ENCODE data around the gene PFKFB1. TPM values are rescaled to one million over a fixed set of nuclear protein-coding genes. Genes with fewer than 3 reads are reported as not detected.

Gene PFKFB1
- 0.06 TPM in 1 of 2 replicates, not detected in the other for total RNA-seq

DNA sequence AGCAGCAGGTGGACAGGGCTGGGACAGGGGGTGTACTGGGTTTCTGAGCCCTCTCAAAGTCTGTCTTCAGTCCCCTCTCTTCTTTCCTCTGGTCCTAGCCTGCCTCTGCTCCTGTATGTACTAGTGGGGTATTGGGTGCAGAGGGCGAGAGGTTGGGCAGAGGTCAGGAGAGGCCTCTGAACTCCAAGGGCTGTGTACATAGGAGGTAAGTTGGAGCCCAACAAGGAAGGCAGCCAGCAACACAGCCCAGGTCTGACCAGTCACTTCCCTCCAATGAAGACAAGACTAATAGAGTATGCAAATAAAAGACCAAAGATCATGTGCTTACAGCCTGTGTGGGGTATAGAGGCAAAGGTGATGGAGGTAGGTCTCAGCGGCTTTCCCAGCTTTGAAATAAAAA lies at the start of gene PFKFB1:
TSS of gene PFKFB1 (minus strand) at position 90 of the 400 bp plus-strand sequence. CDS start 181 bp downstream, outside the sequence.

DNA sequence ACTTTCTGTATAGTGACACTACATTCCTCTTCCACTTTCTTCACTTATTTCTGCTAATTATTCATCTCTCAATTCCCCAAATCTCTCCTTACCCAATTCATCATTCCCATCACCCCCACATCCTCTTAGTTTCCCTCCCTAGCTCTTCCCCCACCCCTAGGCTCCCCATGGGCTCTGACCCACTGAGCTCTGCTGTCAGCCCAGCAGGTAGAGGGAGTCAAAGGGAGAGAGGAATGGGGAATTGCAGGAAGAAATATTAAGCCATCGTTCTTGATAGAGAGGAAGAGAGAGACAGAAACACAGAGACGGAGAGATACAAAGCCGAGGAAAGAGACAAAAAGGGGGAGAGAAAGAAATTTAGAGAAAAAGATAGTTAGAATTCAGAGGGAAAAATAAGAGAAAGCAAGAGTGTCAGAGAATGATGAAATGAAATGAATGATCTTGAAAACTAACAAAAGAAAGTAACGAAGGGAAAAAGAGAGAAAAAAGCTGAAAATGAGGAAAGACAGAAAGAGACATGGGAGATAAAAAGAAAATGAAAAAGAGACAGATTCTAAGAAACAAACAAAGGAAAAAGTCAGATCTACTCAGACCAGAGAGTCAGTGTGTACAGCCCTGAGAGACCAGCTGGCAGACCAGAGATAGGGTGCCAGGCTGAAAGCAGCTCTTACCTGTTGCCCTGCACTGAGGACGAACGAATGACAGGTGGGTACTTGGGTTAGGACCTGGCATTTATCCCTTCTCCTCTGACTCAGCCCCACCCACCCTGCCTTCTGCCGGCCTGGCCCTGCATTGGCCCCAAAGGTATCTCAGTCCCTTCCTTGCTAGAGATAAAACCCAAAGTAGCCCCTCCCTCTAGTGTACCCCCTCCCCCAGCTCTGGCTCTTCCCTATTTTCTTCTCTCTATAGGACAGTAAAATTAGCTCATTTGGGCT lies 36.5 kb upstream of the PFKFB1 start, which contains the start of gene ALAS2:
TSS of gene ALAS2 (minus strand) at position 707 of the 935 bp plus-strand sequence. CDS start 4,977 bp downstream, outside the sequence.

DNA sequence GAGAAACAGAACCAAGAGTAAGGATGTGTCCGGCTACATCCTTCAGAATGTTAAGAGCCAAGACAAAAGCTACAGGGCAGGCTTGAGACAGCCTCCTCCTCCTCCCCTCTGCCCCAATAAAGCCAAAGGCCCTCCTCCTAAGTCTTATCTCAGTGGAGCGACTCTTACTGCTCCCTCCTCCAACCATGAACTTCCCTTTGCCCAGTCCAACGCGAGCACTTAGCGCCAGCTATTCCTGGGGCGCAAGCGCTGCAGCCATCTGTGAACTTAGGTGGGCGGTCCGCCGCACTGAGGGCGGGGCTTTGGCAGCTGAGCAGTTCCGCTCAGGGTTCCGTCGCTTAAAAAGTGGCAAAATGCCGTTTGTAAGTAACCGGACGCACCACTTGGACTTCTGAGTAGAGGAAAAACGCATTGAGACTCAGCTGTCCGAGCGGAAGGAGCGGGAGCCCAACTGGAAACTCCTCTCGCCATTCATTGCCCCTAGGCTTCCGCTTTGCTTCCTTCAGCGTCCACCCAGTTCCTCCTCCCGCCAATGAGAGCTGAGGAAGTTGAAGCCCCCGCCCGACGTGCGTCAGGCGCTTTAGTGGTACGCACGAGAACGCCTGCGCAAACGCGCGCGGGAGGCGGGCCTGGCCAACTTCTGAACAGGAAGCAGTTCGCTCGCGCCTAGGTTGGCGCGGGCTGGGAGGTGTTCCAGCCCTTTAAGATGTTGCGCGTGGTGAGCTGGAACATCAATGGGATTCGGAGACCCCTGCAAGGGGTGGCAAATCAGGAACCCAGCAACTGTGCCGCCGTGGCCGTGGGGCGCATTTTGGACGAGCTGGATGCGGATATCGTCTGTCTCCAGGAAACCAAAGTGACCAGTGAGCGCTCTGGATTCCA lies 6.0 kb upstream of the PFKFB1 start, which contains the start of gene APEX2:
TSS of gene APEX2 (plus strand) at position 647 of the 882 bp plus-strand sequence. CDS start at position 707, 60 bp downstream.

DNA sequence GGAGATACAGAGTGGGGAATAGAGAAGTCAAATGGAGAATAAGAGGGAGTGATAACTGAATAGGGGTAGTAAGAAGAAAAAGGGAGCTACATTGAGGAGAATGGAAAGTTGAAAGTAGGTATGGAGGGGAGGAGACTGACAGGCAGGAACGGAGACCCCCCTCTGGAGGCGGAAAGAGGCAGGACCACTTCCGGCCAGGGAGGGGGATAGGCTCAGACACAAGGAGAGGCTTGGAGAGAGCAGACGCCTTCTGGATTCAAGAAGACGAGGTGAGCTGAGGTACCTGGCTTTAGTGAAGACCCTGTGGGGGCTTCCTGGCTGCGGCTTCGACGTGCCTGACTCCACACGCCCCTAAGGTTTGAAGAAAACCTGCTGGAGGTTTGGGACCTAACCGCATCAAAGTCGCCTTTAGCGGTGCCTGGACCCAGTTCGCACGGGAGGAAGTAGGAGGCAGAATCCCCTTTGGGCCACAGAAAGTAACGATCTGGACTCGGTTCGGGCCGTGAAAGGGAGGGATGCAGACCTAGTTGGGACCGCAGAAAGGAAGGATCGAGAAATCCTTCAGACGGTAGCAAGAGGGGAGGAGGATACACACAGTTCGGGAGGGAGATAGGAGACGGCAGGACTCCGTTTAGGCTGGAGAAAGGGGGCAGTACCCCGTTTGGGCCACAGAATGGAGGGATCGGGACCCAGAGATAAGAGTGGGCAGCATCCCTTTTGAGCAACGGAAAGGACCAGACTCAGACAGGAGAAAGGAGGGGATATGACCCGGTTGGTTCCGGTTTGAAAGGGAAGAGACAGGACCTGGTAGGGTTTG lies 73.2 kb downstream of the PFKFB1 start, which contains the start of gene TRO:
TSS of gene TRO (plus strand) at position 215 of the 817 bp plus-strand sequence. CDS start 1,423 bp downstream, outside the sequence.

Other genes starting within 250 kb of the PFKFB1 start
- gene ITIH6, start 195.9 kb downstream of the PFKFB1 start, total RNA-seq = not detected in 2 replicates
- 158 and 234 TPM in 2 replicates for gene MAGED2, start 186.4 kb downstream of the PFKFB1 start, total RNA-seq
- 0.65 and 4.7 TPM in 2 replicates for gene TRO, start 73.4 kb downstream of the PFKFB1 start, total RNA-seq
- gene APEX2, start 6.2 kb upstream of the PFKFB1 start, total RNA-seq = 5.5 and 7.4 TPM in 2 replicates
- gene ALAS2, start 36.8 kb upstream of the PFKFB1 start, total RNA-seq = not detected in 2 replicates
- gene PAGE2B, start 80.8 kb upstream of the PFKFB1 start, total RNA-seq = not detected in 2 replicates
- gene PAGE2, start 94.8 kb upstream of the PFKFB1 start, total RNA-seq = not detected in 2 replicates
- gene PAGE5, start 226.2 kb upstream of the PFKFB1 start, total RNA-seq = not detected in 2 replicates

All from bladder microvascular endothelial cell (primary cell).